ENCODE results near the gene IL11.
"Not testable (repeated sequence)": the region's sequence is repeated elsewhere in the genome, so short reads cannot be mapped to it uniquely, and the experiment has no call there.

The IL11 gene

GRCh38 chr19:55370305-55370988, at the start of gene IL11:
Gene IL11, minus strand, starts transcription at chr19:55370463. Its CDS starts 153 bp downstream, at chr19:55370310.
- no peak for DNase-seq (ENCODE audit: low spot score)

GRCh38 chr19:55419624-55420236, 49.5 kb upstream of the IL11 start:
- no peak for DNase-seq (ENCODE audit: low spot score)

- no peak for DNase-seq (ENCODE audit: low spot score)
Measured at GRCh38 chr19:55419103-55419502, 48.8 kb upstream of the IL11 start.

- peak; percentile 57 for DNase-seq (ENCODE audit: low spot score)
Measured at GRCh38 chr19:55418185-55418584, 47.9 kb upstream of the IL11 start.

- no peak for DNase-seq (ENCODE audit: low spot score)
Measured at GRCh38 chr19:55410168-55410567, 39.9 kb upstream of the IL11 start.

- DNase-seq (ENCODE audit: low spot score): not testable (repeated sequence)
Measured at GRCh38 chr19:55409179-55409578, 38.9 kb upstream of the IL11 start.

GRCh38 chr19:55408533-55408872, 38.2 kb upstream of the IL11 start:
- DNase-seq (ENCODE audit: low spot score): no peak

GRCh38 chr19:55407800-55408532, 37.7 kb upstream of the IL11 start:
- peak; percentile 98 for DNase-seq (ENCODE audit: low spot score)

GRCh38 chr19:55407550-55407799, 37.2 kb upstream of the IL11 start, which contains the start of gene UBE2S:
Gene UBE2S, minus strand, starts transcription at chr19:55407788. Its CDS starts 199 bp downstream, at chr19:55407589.
- DNase-seq (ENCODE audit: low spot score): not testable (repeated sequence)

GRCh38 chr19:55406826-55407549, 36.7 kb upstream of the IL11 start:
- peak; percentile 25 for DNase-seq (ENCODE audit: low spot score)

- no peak for DNase-seq (ENCODE audit: low spot score)
Measured at GRCh38 chr19:55406091-55406825, 36.0 kb upstream of the IL11 start.

GRCh38 chr19:55405638-55406037, 35.4 kb upstream of the IL11 start:
- no peak for DNase-seq (ENCODE audit: low spot score)

GRCh38 chr19:55402509-55402908, 32.2 kb upstream of the IL11 start:
- DNase-seq (ENCODE audit: low spot score): no peak

- not testable (repeated sequence) for DNase-seq (ENCODE audit: low spot score)
Measured at GRCh38 chr19:55401390-55401789, 31.1 kb upstream of the IL11 start.

- DNase-seq (ENCODE audit: low spot score): no peak
Measured at GRCh38 chr19:55400281-55401087, 30.2 kb upstream of the IL11 start.

GRCh38 chr19:55398200-55398925, 28.1 kb upstream of the IL11 start:
- DNase-seq (ENCODE audit: low spot score): peak; percentile 62

- no peak for DNase-seq (ENCODE audit: low spot score)
Measured at GRCh38 chr19:55392820-55393761, 22.8 kb upstream of the IL11 start.

- no peak for DNase-seq (ENCODE audit: low spot score)
Measured at GRCh38 chr19:55391702-55392615, 21.7 kb upstream of the IL11 start.

All from activated CD4-positive, alpha-beta T cell treated with anti-CD3 and anti-CD28 coated beads, Interleukin-2, Interleukin-4, amounts not matched to agents 100 ng/mL and 50 ng/mL, durations not matched to agents 16 hours and 8 hours (primary cell).